SIG-M5 treated with dmso at 0.1 percent for 504 hours (cell line): ENCODE data around the gene OTUD5.
"Not testable (repeated sequence)": the region's sequence is repeated elsewhere in the genome, so short reads cannot be mapped to it uniquely, and the experiment has no call there.

Experiments used
- DNase-seq: peaks from one replicate; lab custom pipeline; 2025; ENCODE audit not compliant: unreplicated experiment; lab: John Stamatoyannopoulos, UW

Gene OTUD5

GRCh38 chrX:48890934-48891401 lies 66.4 kb downstream of the OTUD5 start:
- DNase-seq, result no peak

- DNase-seq, result no peak
These were observed 67.0 kb downstream of the OTUD5 start for GRCh38 chrX:48890296-48890925.

GRCh38 chrX:48886586-48886985 lies 70.8 kb downstream of the OTUD5 start:
- not testable (repeated sequence) for DNase-seq

GRCh38 chrX:48883729-48884128 lies 73.7 kb downstream of the OTUD5 start:
- DNase-seq, result no peak

- DNase-seq, result not testable (repeated sequence)
These were observed 80.5 kb downstream of the OTUD5 start for GRCh38 chrX:48876944-48877343.
